ENCODE measurements around the gene PLXNA2.

The PLXNA2 gene

DNA sequence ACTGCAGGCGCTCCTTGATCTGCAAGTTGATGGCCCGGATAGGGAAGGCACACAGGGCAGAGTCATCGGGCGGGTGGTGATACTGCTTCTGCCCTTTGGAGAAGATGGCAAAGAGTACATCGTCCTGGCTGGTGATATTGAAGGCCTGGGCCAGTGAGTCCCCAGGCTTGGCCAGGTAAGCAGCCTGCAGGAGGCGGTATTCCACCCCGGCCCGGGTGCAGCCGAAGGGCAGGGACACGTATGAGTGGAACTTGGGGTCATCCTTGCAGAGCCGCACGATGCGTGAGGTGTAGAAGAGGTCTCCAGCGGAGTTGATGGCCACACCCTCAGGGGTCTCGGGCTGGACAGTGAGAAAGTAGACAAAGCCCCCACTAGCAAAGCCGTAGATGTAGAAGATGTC is 27.4 kb downstream of the PLXNA2 start:
- TF ChIP-seq, protein P1, sequence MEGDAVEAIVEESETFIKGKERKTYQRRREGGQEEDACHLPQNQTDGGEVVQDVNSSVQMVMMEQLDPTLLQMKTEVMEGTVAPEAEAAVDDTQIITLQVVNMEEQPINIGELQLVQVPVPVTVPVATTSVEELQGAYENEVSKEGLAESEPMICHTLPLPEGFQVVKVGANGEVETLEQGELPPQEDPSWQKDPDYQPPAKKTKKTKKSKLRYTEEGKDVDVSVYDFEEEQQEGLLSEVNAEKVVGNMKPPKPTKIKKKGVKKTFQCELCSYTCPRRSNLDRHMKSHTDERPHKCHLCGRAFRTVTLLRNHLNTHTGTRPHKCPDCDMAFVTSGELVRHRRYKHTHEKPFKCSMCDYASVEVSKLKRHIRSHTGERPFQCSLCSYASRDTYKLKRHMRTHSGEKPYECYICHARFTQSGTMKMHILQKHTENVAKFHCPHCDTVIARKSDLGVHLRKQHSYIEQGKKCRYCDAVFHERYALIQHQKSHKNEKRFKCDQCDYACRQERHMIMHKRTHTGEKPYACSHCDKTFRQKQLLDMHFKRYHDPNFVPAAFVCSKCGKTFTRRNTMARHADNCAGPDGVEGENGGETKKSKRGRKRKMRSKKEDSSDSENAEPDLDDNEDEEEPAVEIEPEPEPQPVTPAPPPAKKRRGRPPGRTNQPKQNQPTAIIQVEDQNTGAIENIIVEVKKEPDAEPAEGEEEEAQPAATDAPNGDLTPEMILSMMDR (IDR thresholded peaks at IDR 0.05; ENCODE audit: low read depth, low read length) = no peak
- DNase-seq (ENCODE audit: extremely low read depth, low read depth) = no peak

DNA sequence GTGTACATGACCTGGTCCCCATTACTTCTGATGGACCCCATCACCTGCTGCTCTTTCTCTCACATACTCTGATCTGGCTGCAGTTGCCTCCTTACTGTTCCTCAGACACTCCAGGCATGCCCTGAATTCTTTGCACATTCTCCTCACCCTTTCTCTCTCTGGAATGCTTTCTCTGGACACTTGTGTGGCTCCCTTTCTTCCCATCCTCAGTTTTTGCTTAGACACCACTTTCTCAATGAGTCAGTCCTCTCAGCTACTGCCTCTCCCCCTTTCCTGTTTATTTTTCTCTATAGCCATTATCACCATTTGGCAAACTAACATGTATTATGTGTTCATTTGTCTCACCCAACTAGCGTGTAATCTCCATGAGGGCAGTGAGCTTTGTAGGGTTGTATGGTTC is 28.1 kb downstream of the PLXNA2 start:
- TF ChIP-seq, protein P1 (IDR thresholded peaks at IDR 0.05; ENCODE audit: low read depth, low read length) = no peak
- no peak for DNase-seq (ENCODE audit: extremely low read depth, low read depth)

DNA sequence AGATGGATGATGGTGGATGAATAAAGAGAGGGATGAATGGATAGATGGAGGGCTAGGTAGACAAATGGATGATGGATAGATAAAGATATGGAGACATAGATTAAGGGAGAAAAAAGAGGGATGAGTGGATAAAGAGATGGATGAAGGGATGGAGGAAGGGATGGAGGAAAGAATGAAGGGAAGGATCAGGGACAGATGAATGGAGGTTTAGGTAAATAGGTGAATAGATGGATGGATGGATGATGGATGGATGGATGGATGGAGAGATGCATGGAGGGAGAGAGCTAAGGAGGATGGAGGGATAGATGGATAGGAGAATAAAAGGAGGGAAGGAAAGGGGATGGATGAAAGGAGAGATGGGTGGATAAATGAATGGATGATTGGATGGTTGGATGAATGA is 28.8 kb downstream of the PLXNA2 start:
- DNase-seq (ENCODE audit: extremely low read depth, low read depth) = no peak
- TF ChIP-seq, protein P1 (IDR thresholded peaks at IDR 0.05; ENCODE audit: low read depth, low read length) = no peak

DNA sequence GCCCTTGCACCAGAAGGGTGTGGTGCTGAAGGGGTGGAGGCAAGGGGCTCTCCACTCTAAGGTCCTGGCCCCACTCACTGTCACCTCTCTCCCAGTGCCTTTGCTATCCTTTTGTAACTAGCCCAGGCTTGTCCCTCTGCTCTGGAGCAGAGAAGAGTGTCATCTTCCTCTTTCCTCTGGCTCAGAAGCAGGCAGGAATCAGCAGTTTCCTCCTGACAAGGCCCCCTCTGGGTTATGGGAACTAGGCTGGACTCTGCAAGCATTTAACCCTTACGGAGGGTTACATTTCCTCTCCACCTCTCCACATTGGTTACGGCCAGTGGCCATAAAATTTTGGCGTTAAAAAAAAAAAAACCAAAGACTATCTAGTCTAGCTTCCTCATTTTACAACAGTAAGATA is 30.4 kb downstream of the PLXNA2 start:
- TF ChIP-seq, protein P1 (IDR thresholded peaks at IDR 0.05; ENCODE audit: low read depth, low read length) = no peak
- no peak for DNase-seq (ENCODE audit: extremely low read depth, low read depth)

DNA sequence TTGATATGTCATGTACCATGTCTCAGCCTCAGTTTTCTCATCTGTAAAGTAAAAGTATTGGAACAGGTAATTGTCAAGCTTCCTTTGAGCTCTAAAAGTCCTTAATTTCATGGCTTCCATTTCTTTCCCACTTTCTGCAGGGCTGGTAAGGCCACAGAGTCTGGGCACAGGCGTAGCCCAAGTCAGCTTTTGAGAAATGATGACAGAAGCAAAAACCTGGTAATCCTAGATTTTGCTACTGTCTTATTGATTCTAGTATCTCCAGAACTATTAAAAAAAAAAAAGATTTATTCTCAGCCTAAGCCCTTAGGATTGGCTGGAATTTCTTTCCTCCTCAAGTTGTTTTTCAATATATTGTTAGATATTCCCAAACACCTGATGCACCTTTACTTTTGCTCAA is 31.3 kb downstream of the PLXNA2 start:
- TF ChIP-seq, protein P1 (IDR thresholded peaks at IDR 0.05; ENCODE audit: low read depth, low read length) = no peak
- no peak for DNase-seq (ENCODE audit: extremely low read depth, low read depth)

DNA sequence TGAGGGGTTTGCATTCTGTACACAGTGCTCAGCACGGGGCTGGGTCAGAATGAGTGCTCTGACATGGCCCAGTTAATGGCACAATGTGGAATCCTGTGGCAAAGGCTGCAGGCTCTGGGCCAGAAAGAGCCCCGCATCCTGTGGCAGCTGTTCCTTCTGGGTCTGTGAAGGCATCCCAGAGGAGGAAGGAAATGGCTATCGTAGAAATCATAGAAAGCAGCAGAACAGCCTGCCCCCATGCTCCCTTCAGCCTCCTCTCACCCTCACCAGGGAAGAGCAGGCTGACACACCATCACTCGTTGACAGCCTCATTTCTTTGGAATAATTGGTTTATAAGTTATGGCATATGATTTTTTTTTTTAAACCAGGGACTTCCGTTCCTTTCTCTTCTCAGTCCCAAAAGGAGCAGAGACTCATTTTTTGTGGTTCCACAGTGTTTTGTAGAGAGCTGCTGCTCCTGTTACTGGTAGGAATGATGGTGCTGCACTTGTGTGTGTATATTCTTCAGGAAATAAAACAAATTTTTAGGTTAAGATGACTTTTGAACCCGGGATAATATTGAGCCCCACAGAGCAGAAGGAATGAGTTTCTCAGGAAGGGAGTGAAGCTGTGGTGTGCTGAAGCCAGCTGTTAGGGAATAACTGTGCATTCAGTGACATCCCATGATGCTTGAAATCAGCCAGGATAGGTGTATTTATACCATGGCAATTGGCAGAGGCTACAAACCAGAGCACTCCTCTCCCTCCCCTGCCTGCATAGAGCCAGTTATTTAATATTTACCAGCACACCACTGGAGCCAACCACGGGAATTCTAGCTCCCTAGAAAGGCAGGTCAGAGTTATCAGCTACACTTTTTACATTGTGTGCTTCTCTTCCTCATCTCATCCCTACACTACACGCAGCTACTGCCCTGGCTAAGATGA is 32.0 kb downstream of the PLXNA2 start:
- TF ChIP-seq, protein P1 (IDR thresholded peaks at IDR 0.05; ENCODE audit: low read depth, low read length) = no peak
- no peak for DNase-seq (ENCODE audit: extremely low read depth, low read depth)

DNA sequence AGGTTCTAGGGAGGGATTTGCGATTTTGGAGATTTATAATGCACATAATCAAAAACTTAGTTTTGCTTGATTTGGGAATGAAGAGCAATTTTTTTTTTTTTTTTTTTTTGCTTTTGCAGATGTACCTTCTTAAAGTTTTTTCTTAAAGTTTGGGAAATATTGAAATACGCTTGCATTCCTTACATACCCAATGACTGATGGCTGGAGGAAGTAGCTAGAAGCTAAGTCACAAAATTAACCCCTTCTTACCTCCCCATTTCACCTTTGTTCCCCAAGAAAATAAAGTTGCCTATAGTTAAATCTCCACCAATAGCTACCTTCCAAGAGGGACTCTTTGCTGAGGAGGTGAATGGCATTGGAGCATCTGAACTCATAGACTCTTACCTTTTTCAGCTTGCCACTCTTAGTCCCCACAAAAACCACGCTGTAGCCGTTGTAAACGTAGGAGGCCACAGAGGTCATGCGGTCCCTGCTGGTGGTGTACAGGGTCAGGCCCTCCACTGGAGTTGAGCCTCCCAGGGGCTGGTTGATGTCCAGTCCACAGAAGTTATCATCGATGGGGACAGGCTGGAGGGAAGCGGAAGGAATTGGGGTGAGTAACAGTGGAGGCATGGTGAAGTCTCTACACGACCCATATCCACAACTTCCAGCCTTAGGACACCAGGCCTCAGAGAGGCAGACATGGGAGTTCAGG is 34.1 kb downstream of the PLXNA2 start:
- no peak for DNase-seq (ENCODE audit: extremely low read depth, low read depth)
- TF ChIP-seq, protein P1 (IDR thresholded peaks at IDR 0.05; ENCODE audit: low read depth, low read length) = no peak
